ENCODE measurements around the gene CEP128. TPM values are rescaled to one million over a fixed set of nuclear protein-coding genes. Genes with fewer than 3 reads are reported as not detected.

Gene CEP128
- total RNA-seq, 4 donors from 2014 or later: 3.5 to 12.9 (median 9.7) TPM

- WGBS: 33% methylated on average over 4 of the region's 4 CpGs
- no peaks in the 10 kb centered on the region for H3K9me3 ChIP-seq
- peaks cover 0 to 9% (median 8%) of the 10 kb centered on the region in 4 donors for H3K4me1 ChIP-seq
- no peak overlapping the region for H3K4me3 ChIP-seq
- H3K36me3 ChIP-seq: no peaks in the 10 kb centered on the region
- H3K27me3 ChIP-seq: no peaks in the 10 kb centered on the region
- TF ChIP-seq POLR2A (IDR thresholded peaks at IDR 0.05; ENCODE audit: low read depth) (no peak), EP300 (IDR thresholded peaks at IDR 0.05) (no peak), POLR2AphosphoS5 (IDR thresholded peaks at IDR 0.05) (no peak), CTCF (IDR thresholded peaks at IDR 0.05) (no peak)
- peak overlapping the region in 2 of 4 donors; percentile 8 to 35 for H3K27ac ChIP-seq (replicated peaks in 1 of 4)
- no peak for DNase-seq (ENCODE audit: extremely low spot score)
- intact Hi-C loops (cut with DNase I): no loop called here
Measured at GRCh38 chr14:80491131-80491530, 450.4 kb downstream of the CEP128 start.

- H3K27me3 ChIP-seq: no peaks in the 10 kb centered on the region
- no peak for TF ChIP-seq POLR2AphosphoS5 (IDR thresholded peaks at IDR 0.05)
- TF ChIP-seq POLR2A (IDR thresholded peaks at IDR 0.05; ENCODE audit: low read depth): no peak
- H3K9me3 ChIP-seq: no peaks in the 10 kb centered on the region
- intact Hi-C loops (cut with DNase I): no loop called here
- peaks cover 0 to 9% (median 8%) of the 10 kb centered on the region in 4 donors for H3K4me1 ChIP-seq
- no peak overlapping the region for H3K4me3 ChIP-seq
- 86% methylated on average over 3 of the region's 3 CpGs for WGBS
- no peak overlapping the region for H3K27ac ChIP-seq (replicated peaks in 1 of 4)
- no peaks in the 10 kb centered on the region for H3K36me3 ChIP-seq
- DNase-seq (ENCODE audit: extremely low spot score): no peak
Measured at GRCh38 chr14:80489513-80489912, 452.0 kb downstream of the CEP128 start.

GRCh38 chr14:80485764-80486163, 455.8 kb downstream of the CEP128 start:
- H3K4me3 ChIP-seq: no peak overlapping the region
- H3K27me3 ChIP-seq: no peaks in the 10 kb centered on the region
- DNase-seq (ENCODE audit: extremely low spot score): no peak
- WGBS: 92% methylated on average over 2 of the region's 2 CpGs
- H3K27ac ChIP-seq (replicated peaks in 1 of 4): no peak overlapping the region
- TF ChIP-seq POLR2A (IDR thresholded peaks at IDR 0.05; ENCODE audit: low read depth): no peak
- TF ChIP-seq POLR2AphosphoS5 (IDR thresholded peaks at IDR 0.05): no peak
- no peak for TF ChIP-seq EP300 (IDR thresholded peaks at IDR 0.05)
- TF ChIP-seq CTCF (IDR thresholded peaks at IDR 0.05): no peak
- intact Hi-C loops (cut with DNase I): no loop called here
- no peaks in the 10 kb centered on the region for H3K4me1 ChIP-seq
- no peaks in the 10 kb centered on the region for H3K36me3 ChIP-seq
- no peaks in the 10 kb centered on the region for H3K9me3 ChIP-seq

GRCh38 chr14:80483331-80483730, 458.2 kb downstream of the CEP128 start:
- TF ChIP-seq POLR2AphosphoS5 (IDR thresholded peaks at IDR 0.05) (no peak), CTCF (IDR thresholded peaks at IDR 0.05) (no peak), EP300 (IDR thresholded peaks at IDR 0.05) (no peak), POLR2A (IDR thresholded peaks at IDR 0.05; ENCODE audit: low read depth) (no peak)
- Histone ChIP-seq H3K4me3 (no peak overlapping the region), H3K4me1 (no peaks in the 10 kb centered on the region), H3K27ac (replicated peaks in 1 of 4) (no peak overlapping the region), H3K9me3 (no peaks in the 10 kb centered on the region), H3K36me3 (no peaks in the 10 kb centered on the region), H3K27me3 (no peaks in the 10 kb centered on the region)
- intact Hi-C loops (cut with DNase I): no loop called here
- no peak for DNase-seq (ENCODE audit: extremely low spot score)
- WGBS: 100% methylated on average over 2 of the region's 2 CpGs

GRCh38 chr14:80477388-80478160, 464.0 kb downstream of the CEP128 start:
- no peaks in the 10 kb centered on the region for H3K27me3 ChIP-seq
- peaks cover 0 to 10% (median 3%) of the 10 kb centered on the region in 4 donors for H3K4me1 ChIP-seq
- WGBS: 63% methylated on average over 6 of the region's 6 CpGs
- TF ChIP-seq EP300 (IDR thresholded peaks at IDR 0.05): no peak
- no peak for TF ChIP-seq CTCF (IDR thresholded peaks at IDR 0.05)
- no peak for TF ChIP-seq POLR2A (IDR thresholded peaks at IDR 0.05; ENCODE audit: low read depth)
- TF ChIP-seq POLR2AphosphoS5 (IDR thresholded peaks at IDR 0.05): no peak
- H3K4me3 ChIP-seq: no peak overlapping the region
- peak overlapping the region in 1 of 4 donors; percentile 13 for H3K27ac ChIP-seq (replicated peaks in 1 of 4)
- intact Hi-C loops (cut with DNase I): no loop called here
- no peaks in the 10 kb centered on the region for H3K36me3 ChIP-seq
- DNase-seq (ENCODE audit: extremely low spot score): no peak
- H3K9me3 ChIP-seq: no peaks in the 10 kb centered on the region
